Measurements from ENCODE around the gene CGB7. TPM values are rescaled to one million over a fixed set of nuclear protein-coding genes. Genes with fewer than 3 reads are reported as not detected.

Gene CGB7
- total RNA-seq, 4 donors from 2014 or later, result not detected

DNA sequence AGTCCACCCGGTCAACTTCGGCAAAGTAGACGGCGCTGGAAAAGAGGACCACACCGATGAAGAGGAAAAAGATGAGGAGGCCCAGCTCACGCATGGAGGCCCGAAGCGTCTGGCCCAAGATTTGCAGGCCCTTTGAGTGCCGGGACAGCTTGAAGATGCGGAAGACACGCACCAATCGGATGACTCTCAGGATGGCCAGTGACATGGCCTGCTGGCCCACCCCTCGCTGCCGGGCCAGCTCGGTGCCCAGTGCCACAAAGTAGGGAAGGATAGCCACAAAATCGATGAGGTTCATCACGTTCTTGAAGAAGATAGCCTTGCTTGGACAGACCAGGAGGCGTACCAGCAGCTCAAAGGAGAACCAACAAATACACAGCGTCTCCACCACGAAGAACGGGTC lies 12.9 kb upstream of the CGB7 start:
- peaks cover 91% of the 10 kb centered on the region for H3K27me3 ChIP-seq
- no peak overlapping the region for H3K4me3 ChIP-seq
- TF ChIP-seq, protein P1, sequence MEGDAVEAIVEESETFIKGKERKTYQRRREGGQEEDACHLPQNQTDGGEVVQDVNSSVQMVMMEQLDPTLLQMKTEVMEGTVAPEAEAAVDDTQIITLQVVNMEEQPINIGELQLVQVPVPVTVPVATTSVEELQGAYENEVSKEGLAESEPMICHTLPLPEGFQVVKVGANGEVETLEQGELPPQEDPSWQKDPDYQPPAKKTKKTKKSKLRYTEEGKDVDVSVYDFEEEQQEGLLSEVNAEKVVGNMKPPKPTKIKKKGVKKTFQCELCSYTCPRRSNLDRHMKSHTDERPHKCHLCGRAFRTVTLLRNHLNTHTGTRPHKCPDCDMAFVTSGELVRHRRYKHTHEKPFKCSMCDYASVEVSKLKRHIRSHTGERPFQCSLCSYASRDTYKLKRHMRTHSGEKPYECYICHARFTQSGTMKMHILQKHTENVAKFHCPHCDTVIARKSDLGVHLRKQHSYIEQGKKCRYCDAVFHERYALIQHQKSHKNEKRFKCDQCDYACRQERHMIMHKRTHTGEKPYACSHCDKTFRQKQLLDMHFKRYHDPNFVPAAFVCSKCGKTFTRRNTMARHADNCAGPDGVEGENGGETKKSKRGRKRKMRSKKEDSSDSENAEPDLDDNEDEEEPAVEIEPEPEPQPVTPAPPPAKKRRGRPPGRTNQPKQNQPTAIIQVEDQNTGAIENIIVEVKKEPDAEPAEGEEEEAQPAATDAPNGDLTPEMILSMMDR (IDR thresholded peaks at IDR 0.05), result no peak
- no peak for TF ChIP-seq EP300 (IDR thresholded peaks at IDR 0.05)
- TF ChIP-seq POLR2A (IDR thresholded peaks at IDR 0.05), result no peak
- TF ChIP-seq POLR2AphosphoS5 (IDR thresholded peaks at IDR 0.05), result no peak
- WGBS, 2 donors (ENCODE audit: low coverage in 1 of 2), result 90 to 97% methylated on average over 11 to 13 of the region's 21 CpGs
- no peak overlapping the region for H3K27ac ChIP-seq
- H3K36me3 ChIP-seq, result no peaks in the 10 kb centered on the region
- ATAC-seq, result no peak
- peaks cover 0 to 12% (median 4%) of the 10 kb centered on the region in 3 donors for H3K4me1 ChIP-seq
- H3K9me3 ChIP-seq, result no peaks in the 10 kb centered on the region

DNA sequence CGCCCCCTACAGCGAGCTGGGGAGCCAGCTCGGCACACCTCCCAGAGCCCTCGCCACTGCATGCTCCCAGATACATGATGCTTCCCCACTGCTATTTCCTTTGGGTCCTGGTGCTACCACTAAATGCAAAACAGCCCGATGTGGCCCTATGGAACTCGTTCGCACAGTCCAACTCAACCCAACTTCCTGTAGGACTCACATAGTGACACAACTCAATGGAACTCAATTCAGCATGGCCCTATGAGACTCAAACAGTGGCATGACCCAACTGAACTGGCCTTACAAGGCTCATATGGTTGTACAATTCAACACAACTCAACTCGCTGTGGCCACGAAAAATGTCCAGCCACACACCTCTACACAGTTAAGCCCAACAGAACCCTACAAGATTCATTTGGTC lies 11.5 kb upstream of the CGB7 start:
- no peak overlapping the region for H3K27ac ChIP-seq
- no peak overlapping the region for H3K4me3 ChIP-seq
- no peaks in the 10 kb centered on the region for H3K9me3 ChIP-seq
- no peaks in the 10 kb centered on the region for H3K36me3 ChIP-seq
- WGBS, 2 donors (ENCODE audit: low coverage in 1 of 2), result 90 to 96% methylated on average over 4 to 7 of the region's 9 CpGs
- H3K27me3 ChIP-seq, result peaks cover 98% of the 10 kb centered on the region
- H3K4me1 ChIP-seq, result peaks cover 0 to 23% (median 10%) of the 10 kb centered on the region in 3 donors
- ATAC-seq, result no peak
- no peak for TF ChIP-seq EP300 (IDR thresholded peaks at IDR 0.05)
- TF ChIP-seq, protein P1 (IDR thresholded peaks at IDR 0.05), result no peak
- no peak for TF ChIP-seq POLR2AphosphoS5 (IDR thresholded peaks at IDR 0.05)
- no peak for TF ChIP-seq POLR2A (IDR thresholded peaks at IDR 0.05)

DNA sequence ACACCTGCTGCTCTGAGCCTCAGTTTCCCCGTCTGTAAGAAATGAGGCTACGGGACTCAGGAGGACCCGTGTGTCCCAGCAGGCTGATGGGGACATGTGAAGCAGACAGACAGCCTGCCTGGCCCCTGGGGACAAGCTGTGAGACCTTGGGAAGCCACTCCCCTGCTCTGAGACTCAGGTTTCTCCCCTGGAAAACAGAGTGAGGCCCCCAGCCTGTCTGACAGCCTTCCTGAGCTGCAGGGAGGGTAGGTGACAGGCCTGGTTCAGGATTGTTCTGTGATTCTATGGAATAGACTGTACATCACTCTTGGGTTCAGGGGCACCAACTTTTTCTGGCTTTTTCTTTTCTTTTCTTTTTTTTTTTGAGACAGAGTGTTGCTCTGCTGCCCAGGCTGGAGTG lies 10.0 kb upstream of the CGB7 start:
- no peak for ATAC-seq
- Histone ChIP-seq H3K36me3 (no peaks in the 10 kb centered on the region), H3K27ac (no peak overlapping the region), H3K4me1 (peaks cover 0 to 19% (median 10%) of the 10 kb centered on the region in 3 donors), H3K4me3 (no peak overlapping the region), H3K27me3 (peaks cover 98% of the 10 kb centered on the region), H3K9me3 (no peaks in the 10 kb centered on the region)
- TF ChIP-seq, protein P1 (IDR thresholded peaks at IDR 0.05), result no peak
- TF ChIP-seq POLR2AphosphoS5 (IDR thresholded peaks at IDR 0.05) (no peak), EP300 (IDR thresholded peaks at IDR 0.05) (no peak), POLR2A (IDR thresholded peaks at IDR 0.05) (no peak)
- 0% methylated on average over 1 of the region's 3 CpGs; no CpG with 5 or more reads in 1 of the 2 donors for WGBS, 2 donors (ENCODE audit: low coverage in 1 of 2)

DNA sequence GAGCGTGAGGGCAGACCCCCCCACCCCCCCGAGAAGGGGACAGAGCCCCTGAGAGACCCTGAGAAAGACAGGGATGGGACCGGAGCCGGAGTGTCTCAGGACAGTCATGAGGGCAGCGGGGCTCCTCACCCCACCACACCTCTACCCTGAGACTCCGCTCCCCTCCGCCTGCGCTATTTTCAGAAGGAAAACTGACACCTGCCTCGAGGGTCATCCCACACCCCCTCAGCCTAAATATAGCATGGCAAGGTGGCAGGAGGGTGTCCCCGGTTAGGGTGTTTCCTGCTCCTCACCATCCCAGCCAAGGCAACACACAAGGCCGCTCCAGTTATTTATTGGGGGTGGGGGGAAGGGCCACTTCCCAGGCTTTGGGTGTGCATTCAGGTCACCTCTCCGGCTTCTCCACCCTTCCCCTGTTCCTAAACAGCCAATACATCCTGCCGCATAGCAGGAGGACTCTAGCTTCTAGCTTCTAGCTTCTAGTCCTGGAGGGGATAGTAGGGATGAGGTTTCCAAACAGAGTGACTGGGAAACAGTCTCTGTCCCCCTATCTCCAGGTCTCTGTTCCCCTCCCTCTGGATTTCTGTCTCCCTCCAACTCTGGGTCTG lies 8.5 kb upstream of the CGB7 start:
- peaks cover 98% of the 10 kb centered on the region for H3K27me3 ChIP-seq

More for the DNA sequence above, 8.5 kb upstream of the CGB7 start:
- Histone ChIP-seq H3K9me3 (no peaks in the 10 kb centered on the region), H3K27ac (no peak overlapping the region), H3K36me3 (no peaks in the 10 kb centered on the region), H3K4me3 (no peak overlapping the region), H3K4me1 (peaks cover 0 to 11% (median 6%) of the 10 kb centered on the region in 3 donors)
- WGBS, 2 donors (ENCODE audit: low coverage in 1 of 2), result 39 to 47% methylated on average over 5 of the region's 13 CpGs
- ATAC-seq, result no peak
- no peak for TF ChIP-seq POLR2A (IDR thresholded peaks at IDR 0.05)
- no peak for TF ChIP-seq EP300 (IDR thresholded peaks at IDR 0.05)
- TF ChIP-seq, protein P1 (IDR thresholded peaks at IDR 0.05), result no peak
- TF ChIP-seq POLR2AphosphoS5 (IDR thresholded peaks at IDR 0.05), result no peak

All from gastroesophageal sphincter (tissue), 4 donors.